Epithelial cell of esophagus (primary cell): ENCODE data around the gene HSF2BP.

Experiments used
- DNase-seq: peaks from one replicate; pipeline ENCODE4 v3.0.0; 2010; ENCODE audit warnings: low read depth
- H3K4me3 ChIP-seq: 2 replicates; pipeline ENCODE4 v1.5.1; 2011; ENCODE audit warnings: mild to moderate bottlenecking, low read length, control low read depth
- CTCF ChIP-seq: IDR thresholded peaks from 2 replicates; pipeline ENCODE4 v1.5.1; 2011; ENCODE audit warnings: low read depth, mild to moderate bottlenecking, low read length, control low read depth, inconsistent platforms; ENCODE audit not compliant: insufficient read depth; ENCODE audit errors: missing control alignments

Gene HSF2BP

DNA sequence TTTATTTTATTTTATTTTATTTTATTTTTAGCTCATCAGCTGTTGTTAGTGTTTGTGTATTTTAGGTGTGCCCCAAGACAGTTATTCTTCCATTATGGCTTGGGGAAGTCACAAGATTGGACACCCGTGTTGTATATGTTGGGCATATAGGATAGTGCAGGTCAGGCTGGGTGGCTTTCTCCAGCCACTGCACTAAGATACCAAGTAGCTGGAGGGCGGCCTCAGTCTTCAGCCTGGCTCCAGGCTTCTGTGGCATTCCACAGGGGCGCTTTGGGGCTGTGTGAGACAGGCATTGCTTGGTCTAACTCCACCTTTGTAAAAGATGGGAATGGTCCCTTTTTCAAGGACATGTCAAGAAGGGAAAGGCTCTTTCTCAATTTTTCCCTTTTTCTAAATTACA lies 16.6 kb upstream of the HSF2BP start:
- no peak overlapping the region for H3K4me3 ChIP-seq
- no peak for TF ChIP-seq CTCF
- no peak for DNase-seq

DNA sequence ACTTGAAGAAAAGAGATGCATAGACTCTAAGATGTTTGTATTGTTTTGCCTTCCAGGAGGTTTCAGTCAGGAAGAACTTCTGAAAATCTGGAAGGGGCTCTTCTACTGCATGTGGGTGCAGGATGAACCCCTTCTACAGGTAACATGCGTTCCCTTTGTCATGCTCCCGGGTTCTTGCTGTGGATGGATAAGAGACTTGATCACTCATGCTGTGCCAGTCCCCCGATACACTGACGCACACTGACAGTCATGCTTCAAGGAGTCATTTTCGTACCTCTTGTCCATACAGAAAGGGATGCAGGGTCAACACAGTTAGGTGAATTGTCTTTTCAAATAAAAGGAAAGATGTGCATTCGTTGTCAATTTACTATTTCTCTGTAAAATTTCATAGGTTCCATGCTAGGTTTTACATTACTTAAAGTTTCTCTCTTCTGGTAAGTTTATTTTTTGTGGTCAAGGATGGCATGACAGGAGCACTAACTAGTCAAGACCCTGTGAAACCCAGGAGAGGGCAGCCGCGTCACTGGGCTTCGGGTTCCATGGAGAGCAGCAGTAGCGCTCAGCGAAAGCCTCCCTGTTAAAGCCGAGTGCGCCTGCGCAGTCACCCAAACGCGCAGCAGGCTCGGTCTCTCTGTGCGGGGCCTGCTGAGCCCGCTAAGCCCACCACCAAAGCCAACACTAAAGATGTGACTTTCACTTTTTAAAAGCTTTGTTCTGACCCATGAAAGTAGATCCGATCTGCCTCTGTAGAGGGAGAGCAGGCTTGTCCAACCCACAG lies 10.7 kb upstream of the HSF2BP start:
- no peak for TF ChIP-seq CTCF
- no peak for DNase-seq
- no peak overlapping the region for H3K4me3 ChIP-seq

- no peak overlapping the region for H3K4me3 ChIP-seq
- peak; percentile 81 for DNase-seq
- no peak for TF ChIP-seq CTCF
Measured at GRCh38 chr21:43667191-43667904, 8.1 kb upstream of the HSF2BP start.

DNA sequence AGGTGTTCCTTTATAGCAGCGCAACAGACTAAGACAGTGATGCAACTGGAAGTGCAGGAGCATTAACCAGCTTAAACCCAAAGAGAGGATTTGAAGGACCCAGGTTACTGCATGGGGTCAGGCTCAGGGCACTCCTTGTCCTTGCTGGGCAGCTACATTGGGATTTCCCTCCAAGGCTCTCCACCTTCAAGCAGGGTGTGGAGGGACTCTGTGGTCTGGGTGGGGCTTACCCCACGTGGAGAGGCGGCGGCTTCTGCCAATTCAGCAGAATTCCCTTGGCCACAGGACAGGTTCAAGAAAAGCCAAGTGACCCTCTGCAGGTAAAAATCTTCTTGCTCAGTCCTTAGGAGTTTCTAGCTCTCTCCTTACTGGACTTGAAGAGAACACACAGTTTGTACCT lies 6.6 kb upstream of the HSF2BP start:
- no peak for DNase-seq
- no peak overlapping the region for H3K4me3 ChIP-seq
- TF ChIP-seq CTCF: no peak

DNA sequence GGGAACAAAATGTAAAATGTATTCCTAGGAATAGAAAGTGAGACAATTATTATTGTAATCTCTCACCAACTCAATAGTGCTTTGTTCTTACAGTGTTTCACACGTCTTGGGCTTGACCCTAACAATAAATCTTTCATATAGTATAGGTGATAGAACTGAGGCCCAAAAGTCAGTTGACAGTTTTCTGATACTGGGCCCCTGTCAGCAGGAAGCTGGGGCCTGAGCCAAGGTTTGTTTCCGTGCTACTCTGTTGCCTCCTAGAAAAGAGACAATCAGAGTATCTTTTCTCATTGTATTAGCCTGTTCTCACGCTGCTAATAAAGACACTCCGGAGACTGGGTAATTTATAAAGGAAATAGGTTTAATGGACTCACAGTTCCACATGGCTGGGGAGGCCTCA lies 5.1 kb upstream of the HSF2BP start:
- H3K4me3 ChIP-seq: no peak overlapping the region
- no peak for TF ChIP-seq CTCF
- no peak for DNase-seq

- TF ChIP-seq CTCF: no peak
- no peak overlapping the region for H3K4me3 ChIP-seq
- no peak for DNase-seq
Measured at GRCh38 chr21:43663033-43663432, 3.7 kb upstream of the HSF2BP start.
